ENCODE results near the gene PRXL2A. TPM values are rescaled to one million over a fixed set of nuclear protein-coding genes. Genes with fewer than 3 reads are reported as not detected.

The PRXL2A gene
- total and polyA plus RNA-seq, 2 experiments from 2014 or later: 166 to 222 TPM

DNA sequence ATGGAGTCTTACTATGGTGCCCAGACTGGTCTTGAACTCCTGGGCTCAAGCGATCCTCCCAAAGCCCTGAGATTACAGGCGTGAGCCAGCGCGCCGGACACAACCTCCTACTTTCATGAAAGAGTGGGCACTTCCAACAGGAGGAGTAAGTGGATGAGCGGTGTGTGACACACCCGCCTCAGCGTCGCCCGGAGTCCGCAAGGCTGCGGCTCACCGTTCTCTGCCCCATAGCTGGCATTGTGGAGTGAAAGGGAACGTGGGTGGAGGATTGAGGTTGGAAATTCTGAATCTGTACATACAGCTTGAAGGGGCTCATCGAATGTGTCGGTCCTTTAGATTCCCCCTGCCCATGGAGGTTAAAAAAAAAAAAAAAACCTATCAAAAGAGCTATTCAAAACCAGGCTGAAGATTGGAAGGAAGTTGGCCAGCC is 524 bp upstream of the PRXL2A start:
- Histone ChIP-seq H3K79me2 (peaks cover 44% of the 10 kb centered on the region), H3K9me3 (ENCODE audit: low read depth) (no peaks in the 10 kb centered on the region), H3K4me3 (peak overlapping the region; percentile 95), H3K27ac (peak overlapping the region; percentile 94), H4K20me1 (ENCODE audit: insufficient read depth, poor library complexity, severe bottlenecking) (no peaks in the 10 kb centered on the region), H2AFZ (peak overlapping the region; percentile 94), H3K4me2 (peak overlapping the region; percentile 86), H3K36me3 (replicated peaks; ENCODE audit: insufficient read depth, low read depth) (no peaks in the 10 kb centered on the region), H3K9me2 (replicated peaks; ENCODE audit: insufficient read depth) (no peaks in the 10 kb centered on the region), H3K4me1 (ENCODE audit: insufficient read depth) (peaks cover 36% of the 10 kb centered on the region), H3K27me3 (no peaks in the 10 kb centered on the region)
- peak; percentile 68 for DNase-seq (ENCODE audit: low spot score)
- 20% methylated on average over 16 of the region's 16 CpGs for WGBS (ENCODE audit: low lambda C conversion rate, missing lambda C conversion rate)
- TF ChIP-seq, protein P1, sequence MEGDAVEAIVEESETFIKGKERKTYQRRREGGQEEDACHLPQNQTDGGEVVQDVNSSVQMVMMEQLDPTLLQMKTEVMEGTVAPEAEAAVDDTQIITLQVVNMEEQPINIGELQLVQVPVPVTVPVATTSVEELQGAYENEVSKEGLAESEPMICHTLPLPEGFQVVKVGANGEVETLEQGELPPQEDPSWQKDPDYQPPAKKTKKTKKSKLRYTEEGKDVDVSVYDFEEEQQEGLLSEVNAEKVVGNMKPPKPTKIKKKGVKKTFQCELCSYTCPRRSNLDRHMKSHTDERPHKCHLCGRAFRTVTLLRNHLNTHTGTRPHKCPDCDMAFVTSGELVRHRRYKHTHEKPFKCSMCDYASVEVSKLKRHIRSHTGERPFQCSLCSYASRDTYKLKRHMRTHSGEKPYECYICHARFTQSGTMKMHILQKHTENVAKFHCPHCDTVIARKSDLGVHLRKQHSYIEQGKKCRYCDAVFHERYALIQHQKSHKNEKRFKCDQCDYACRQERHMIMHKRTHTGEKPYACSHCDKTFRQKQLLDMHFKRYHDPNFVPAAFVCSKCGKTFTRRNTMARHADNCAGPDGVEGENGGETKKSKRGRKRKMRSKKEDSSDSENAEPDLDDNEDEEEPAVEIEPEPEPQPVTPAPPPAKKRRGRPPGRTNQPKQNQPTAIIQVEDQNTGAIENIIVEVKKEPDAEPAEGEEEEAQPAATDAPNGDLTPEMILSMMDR (IDR thresholded peaks at IDR 0.05; ENCODE audit: poor library complexity): no peak
- TF ChIP-seq EZH2 (IDR thresholded peaks at IDR 0.05; ENCODE audit: borderline replicate concordance) (no peak), EZH2phosphoT487 (IDR thresholded peaks at IDR 0.05; ENCODE audit: low read depth, severe bottlenecking, unreplicated experiment) (no peak)

DNA sequence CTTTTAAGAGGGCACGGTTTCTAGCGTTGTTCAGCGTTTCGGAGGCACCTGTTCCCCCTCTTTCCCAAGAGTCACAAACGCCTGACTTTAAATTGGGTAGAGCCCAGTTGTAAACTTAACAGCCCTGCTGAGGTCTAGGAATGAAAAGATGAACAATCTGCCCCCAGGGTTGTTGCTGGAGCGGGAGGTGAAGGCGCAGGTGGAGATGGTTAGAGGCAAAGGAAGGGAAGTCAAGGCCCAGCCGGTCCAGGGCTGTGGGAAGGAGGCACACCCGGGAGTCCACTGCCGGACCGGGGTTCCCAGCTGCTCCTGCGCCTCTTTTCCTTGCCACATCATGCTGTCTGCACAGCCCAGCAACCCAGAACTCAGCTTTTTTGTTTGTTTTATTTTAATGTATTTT is 770 bp downstream of the PRXL2A start:
- H3K36me3 ChIP-seq (replicated peaks; ENCODE audit: insufficient read depth, low read depth): no peaks in the 10 kb centered on the region
- DNase-seq (ENCODE audit: low spot score): peak; percentile 21
- H3K4me2 ChIP-seq: peak overlapping the region; percentile 86
- H3K27me3 ChIP-seq: no peaks in the 10 kb centered on the region
- 17% methylated on average over 12 of the region's 12 CpGs for WGBS (ENCODE audit: low lambda C conversion rate, missing lambda C conversion rate)
- no peaks in the 10 kb centered on the region for H4K20me1 ChIP-seq (ENCODE audit: insufficient read depth, poor library complexity, severe bottlenecking)
- H3K9me2 ChIP-seq (replicated peaks; ENCODE audit: insufficient read depth): no peaks in the 10 kb centered on the region
- no peaks in the 10 kb centered on the region for H3K9me3 ChIP-seq (ENCODE audit: low read depth)
- peak overlapping the region; percentile 94 for H2AFZ ChIP-seq
- TF ChIP-seq, protein P1 (IDR thresholded peaks at IDR 0.05; ENCODE audit: poor library complexity): no peak
- TF ChIP-seq EZH2phosphoT487 (IDR thresholded peaks at IDR 0.05; ENCODE audit: low read depth, severe bottlenecking, unreplicated experiment): no peak
- no peak for TF ChIP-seq EZH2 (IDR thresholded peaks at IDR 0.05; ENCODE audit: borderline replicate concordance)
- peak overlapping the region; percentile 95 for H3K4me3 ChIP-seq
- peak overlapping the region; percentile 94 for H3K27ac ChIP-seq
- H3K4me1 ChIP-seq (ENCODE audit: insufficient read depth): peaks cover 49% of the 10 kb centered on the region
- peaks cover 49% of the 10 kb centered on the region for H3K79me2 ChIP-seq

DNA sequence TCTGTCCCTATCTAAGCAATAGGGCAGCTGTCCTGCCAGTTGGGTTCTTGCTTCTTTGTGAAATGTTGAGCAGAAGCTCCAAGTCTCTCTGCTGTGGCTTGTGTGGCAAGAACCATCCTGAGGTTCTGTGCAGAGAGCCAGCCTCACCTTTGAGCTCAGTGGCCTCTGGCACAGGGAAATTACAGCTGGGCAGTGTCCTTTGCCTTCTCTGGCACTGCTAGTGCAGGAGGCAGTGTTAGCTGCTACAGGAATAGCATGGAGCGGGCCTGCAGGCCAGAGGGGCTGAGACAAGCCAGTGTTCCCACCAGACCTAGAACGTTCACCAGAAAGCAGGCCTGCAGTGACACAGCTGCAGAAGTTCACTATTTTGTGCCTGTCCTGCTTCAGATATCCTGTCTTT is 1.8 kb downstream of the PRXL2A start:
- Histone ChIP-seq H3K9me3 (ENCODE audit: low read depth) (no peaks in the 10 kb centered on the region), H3K27ac (peak overlapping the region; percentile 94), H3K4me2 (peak overlapping the region; percentile 86), H3K4me3 (no peak overlapping the region), H2AFZ (no peak overlapping the region), H3K36me3 (replicated peaks; ENCODE audit: insufficient read depth, low read depth) (no peaks in the 10 kb centered on the region), H3K4me1 (ENCODE audit: insufficient read depth) (peaks cover 59% of the 10 kb centered on the region), H3K9me2 (replicated peaks; ENCODE audit: insufficient read depth) (no peaks in the 10 kb centered on the region), H3K27me3 (no peaks in the 10 kb centered on the region), H4K20me1 (ENCODE audit: insufficient read depth, poor library complexity, severe bottlenecking) (no peaks in the 10 kb centered on the region), H3K79me2 (peaks cover 54% of the 10 kb centered on the region)
- DNase-seq (ENCODE audit: low spot score): no peak
- WGBS (ENCODE audit: low lambda C conversion rate, missing lambda C conversion rate): 54% methylated on average over 2 of the region's 2 CpGs
- TF ChIP-seq, protein P1 (IDR thresholded peaks at IDR 0.05; ENCODE audit: poor library complexity): no peak
- TF ChIP-seq EZH2phosphoT487 (IDR thresholded peaks at IDR 0.05; ENCODE audit: low read depth, severe bottlenecking, unreplicated experiment): no peak
- TF ChIP-seq EZH2 (IDR thresholded peaks at IDR 0.05; ENCODE audit: borderline replicate concordance): no peak

Measured in hepatocyte (in vitro differentiated cells).